NCI-H526 (cell line): Measurements from ENCODE around the gene VDAC1.

Source experiments
- DNase-seq, 2 experiments: peaks; one replicate each; lab custom pipeline; 2025; lab: John Stamatoyannopoulos, UW

VDAC1 gene

GRCh38 chr5:134024811-134025210, 20.0 kb upstream of the VDAC1 start:
- DNase-seq = no peak

- no peak for DNase-seq
Measured at GRCh38 chr5:134022333-134022732, 17.6 kb upstream of the VDAC1 start.

- peak in 1 of 2 experiments; percentile 9 for DNase-seq
Measured at GRCh38 chr5:134020188-134020587, 15.4 kb upstream of the VDAC1 start.

GRCh38 chr5:134019636-134020035, 14.9 kb upstream of the VDAC1 start:
- no peak for DNase-seq

GRCh38 chr5:134018986-134019316, 14.2 kb upstream of the VDAC1 start:
- DNase-seq = peak in 1 of 2 experiments; percentile 15

DNA sequence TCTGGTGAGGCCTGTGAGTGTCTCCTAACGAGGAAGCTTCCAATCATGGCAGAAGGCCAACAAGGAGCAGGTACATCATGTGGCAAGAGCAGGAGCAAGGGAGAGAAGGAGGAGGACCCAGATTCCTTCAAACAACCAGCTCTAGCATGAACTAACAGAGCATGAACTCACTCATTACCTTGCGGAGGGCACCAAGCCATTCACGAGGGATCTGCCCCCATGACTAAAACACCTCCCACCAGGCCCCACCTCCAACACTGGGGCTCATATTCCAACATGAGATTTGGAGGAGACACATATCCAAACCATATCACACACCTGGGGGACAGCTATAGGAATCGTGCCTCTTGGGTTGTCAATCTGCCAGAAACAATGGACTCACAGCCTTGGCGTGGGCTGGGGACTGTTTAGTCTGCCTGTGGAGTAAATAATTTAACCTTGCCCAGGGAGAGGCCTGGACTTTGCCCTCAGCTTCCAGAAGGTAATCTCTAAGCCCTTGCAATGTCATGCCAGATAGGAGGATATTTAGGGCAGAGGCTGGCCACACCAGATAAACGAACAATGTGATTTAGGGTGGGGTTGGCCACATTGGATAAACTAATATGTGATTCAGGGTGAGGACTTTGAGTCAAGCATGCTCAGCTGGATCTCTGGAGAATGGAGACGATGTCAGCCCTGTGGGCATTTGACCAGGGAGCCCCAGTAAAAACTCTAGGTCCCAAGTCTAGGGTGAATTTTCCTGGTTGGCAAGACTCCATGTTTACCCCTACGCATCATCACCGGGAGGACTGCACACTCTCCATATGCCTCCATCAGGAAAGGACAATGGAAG, 13.6 kb upstream of the VDAC1 start:
- peak in 1 of 2 experiments; percentile 24 for DNase-seq

DNA sequence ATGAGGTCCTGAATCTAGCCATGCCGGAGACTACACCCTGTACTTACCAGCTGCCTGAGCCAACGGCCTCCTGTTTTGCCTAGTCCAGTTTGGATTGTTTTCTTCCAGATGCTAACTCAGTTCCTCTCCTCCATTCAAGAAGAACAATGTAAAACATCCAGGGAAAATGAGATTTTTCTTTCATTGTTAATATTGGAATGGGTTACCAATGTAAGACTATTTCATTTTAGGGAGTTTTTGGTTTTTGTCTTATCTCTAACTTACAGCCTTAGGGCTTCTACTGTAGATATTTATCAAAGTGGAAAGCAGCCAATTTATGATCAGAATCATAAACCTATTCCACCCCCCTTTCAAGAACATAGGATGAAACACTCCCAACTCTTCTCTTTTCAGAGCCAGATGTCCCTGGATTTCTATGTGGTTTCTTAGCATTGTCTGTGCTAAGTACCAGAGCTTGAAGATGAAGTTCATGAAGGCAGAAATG, 3.5 kb upstream of the VDAC1 start:
- no peak for DNase-seq

- DNase-seq = no peak
Measured at GRCh38 chr5:134007581-134008265, 2.9 kb upstream of the VDAC1 start.

- no peak for DNase-seq
Measured at GRCh38 chr5:134006115-134006514, 1.3 kb upstream of the VDAC1 start.

- peak in 1 of 2 experiments; percentile 44 for DNase-seq
Measured at GRCh38 chr5:134005417-134006061, 764 bp upstream of the VDAC1 start.

DNA sequence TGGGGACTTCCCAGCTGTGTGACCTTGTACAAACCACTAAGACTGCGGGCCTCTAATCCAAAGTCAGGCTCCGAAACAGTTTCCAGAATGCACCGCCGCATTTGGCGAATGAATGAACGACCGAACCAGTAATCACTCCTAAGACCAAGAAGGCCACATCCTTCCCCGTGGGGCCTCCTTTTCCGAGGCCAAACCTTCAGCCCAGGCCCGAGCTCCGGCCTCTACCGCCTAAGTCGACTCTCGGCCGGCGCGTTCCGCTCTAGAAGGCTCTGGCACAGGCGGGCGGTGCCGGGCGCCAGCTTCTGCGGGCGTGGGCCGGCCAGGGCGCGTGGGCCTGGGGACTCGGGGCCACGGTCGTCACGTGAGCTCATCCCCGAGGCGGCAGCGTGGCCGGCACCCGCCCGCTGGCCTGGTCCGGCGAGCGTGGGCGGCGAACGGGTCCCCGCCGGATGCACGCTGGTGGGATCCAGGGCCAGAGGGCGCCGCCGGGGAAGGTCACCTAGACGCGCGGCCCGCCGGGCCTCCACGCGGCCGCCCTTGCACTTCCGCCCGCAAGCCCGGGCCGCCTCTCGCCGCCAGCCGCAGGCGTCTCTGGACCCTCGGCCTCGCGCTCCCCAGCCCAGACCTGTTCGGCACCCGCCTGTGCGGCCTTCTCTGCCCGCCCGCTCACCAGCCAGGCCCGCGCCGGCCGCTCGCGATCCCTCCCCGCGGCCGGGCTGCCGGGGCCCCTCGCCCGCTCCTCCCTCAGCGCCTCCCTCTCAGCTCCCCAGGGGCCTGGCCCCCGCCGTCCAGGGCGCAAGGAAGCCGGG, 754 bp downstream of the VDAC1 start:
- DNase-seq = peak in 1 of 2 experiments; percentile 75

DNA sequence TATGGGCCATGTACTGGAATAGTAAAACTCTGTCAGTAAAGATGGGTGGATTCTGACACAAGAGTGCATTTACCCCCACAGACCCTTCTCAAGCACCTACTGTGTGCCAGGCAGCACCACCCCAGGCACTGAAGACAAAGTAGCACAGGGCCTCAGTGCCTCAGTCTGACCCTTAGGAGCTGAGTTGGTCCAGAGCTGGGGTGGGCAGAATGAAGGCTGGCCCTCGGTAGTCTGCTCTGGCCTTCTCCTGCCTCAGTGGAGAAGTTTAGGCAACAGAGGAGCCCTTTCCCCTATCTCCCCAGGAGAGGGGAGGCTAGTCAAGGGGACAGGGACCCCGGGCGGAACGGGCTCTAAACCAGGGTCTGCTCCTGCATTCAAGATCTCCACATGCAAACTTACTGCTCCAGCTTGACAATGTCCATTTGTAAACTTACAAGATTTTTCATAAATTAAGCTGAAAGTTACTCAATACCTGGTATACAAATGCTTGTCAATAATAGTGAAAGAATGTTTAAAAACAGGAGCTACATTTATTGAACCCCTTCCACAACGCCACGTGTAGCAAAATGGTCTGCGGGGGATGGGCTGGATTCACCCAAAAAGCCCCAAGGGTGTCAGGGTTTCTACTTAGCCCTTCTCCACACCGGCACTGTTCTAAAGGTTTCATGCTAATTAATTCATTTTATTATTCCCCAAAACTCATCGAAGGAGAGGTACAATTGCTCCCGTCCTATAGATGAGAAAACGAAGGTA, 1.5 kb downstream of the VDAC1 start:
- DNase-seq = no peak

- DNase-seq = no peak
Measured at GRCh38 chr5:134001938-134002731, 2.6 kb downstream of the VDAC1 start.

DNA sequence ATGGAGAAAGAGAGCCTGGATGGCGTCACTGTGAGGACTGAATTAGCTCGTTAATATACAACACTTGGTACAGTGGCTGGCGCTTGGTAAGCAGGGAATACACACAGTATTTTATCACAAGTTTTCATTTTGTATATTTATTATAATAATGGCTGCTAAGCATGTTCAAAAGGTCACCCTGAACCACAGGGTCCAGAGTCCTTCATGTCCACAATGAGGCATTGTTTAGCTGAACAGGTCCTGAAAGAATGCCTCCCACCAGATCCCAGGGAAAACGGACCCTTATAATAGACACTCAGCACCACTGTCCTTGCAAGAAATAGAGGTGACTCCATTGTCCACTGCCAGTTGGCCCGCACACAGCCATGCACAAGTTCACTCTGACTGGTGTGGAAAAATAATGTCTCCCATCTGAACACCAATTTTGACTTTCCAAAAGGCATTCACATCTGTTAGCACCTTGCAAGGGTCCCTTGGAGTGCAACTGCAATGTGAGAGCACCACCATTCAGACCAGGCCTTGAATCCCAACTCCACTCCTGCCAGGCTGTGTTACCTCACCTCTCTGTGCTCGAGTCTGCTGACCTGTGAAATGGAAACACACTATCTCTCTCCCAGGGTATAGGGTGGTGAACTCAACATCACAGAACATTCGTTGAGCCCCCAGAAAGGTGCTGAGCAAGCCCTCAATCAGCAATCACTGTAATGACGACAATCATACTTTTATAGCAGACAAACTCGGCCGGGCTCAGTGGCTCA, 3.9 kb downstream of the VDAC1 start:
- peak in 1 of 2 experiments; percentile 22 for DNase-seq

GRCh38 chr5:134000091-134000511, 4.7 kb downstream of the VDAC1 start:
- no peak for DNase-seq

DNA sequence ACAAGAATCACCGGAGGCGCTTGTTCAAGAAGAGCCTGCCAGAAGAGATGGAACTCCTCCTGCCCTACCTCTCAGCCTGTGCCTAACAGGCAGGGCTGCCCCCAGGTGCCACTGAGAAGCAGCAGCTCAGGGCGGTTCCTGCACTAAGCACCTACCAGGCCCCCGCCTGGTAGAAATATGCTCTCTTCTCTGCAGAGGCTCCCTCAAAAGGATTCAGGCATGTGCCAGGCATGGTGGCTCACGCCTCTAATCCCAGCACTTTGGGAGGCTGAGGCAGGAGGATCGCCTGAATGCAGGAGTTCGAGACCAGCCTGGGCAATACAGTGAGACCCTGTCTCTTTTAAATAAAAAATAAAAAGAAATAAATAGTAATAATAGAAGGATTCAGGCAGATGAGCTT, 6.0 kb downstream of the VDAC1 start:
- DNase-seq = no peak

- no peak for DNase-seq
Measured at GRCh38 chr5:133998042-133998441, 6.7 kb downstream of the VDAC1 start.

DNA sequence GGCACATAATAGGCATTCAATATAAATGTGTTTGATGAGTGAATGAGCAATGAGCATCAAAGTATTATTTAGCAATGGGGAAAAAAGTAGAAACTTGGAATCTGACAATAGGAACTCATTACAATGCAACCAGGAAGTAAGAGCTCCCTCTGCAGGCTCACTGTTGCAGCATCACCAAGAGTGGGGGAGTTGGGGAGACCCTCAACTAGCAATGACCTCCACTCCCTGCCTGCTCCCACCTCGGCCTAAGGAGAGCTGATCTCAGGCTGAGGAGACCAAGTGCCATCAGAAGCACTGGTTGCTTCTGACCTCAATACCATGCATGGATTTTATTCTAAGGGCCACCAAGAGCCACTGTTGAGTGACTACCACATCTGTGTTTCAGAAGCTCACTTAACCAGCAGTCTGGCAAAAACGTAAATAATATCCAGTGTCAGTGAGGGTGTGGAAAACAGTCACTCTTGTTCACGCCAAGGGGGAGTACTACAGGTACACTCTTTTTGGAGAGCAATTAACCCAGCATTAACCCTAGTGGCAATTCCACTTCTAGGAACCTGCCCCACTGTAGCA, 8.0 kb downstream of the VDAC1 start:
- no peak for DNase-seq

GRCh38 chr5:133995883-133996563, 8.8 kb downstream of the VDAC1 start:
- no peak for DNase-seq
